GM12878 (cell line): Measurements from ENCODE around the gene GBX1. TPM values are rescaled to one million over a fixed set of nuclear protein-coding genes. Genes with fewer than 3 reads are reported as not detected.

Source experiments
- ATAC-seq: fragments of 200-7000 bp; cut with Tn5 transposase; 3 replicates; pipeline ENCODE4 v1.9.1; 2020; ENCODE audit warnings: mild to moderate bottlenecking, moderate library complexity
- BruUV-seq: library from RNA; stranded (reverse); fragments of 400-500 nt; replicated peaks from 2 replicates; lab custom pipeline; 2021; lab: Mats Ljungman, UMichigan
- CTCF ChIA-PET: fragments of 300-600 bp; sonication (Branson Sonifier 250); formaldehyde crosslinking; extraction: SDS; loops from one replicate; lab custom pipeline; 2021; ENCODE audit warnings: inconsistent platforms; lab: Yijun Ruan, JAX
- POLR2A ChIA-PET: fragments of 350-600 bp; formaldehyde crosslinking; extraction: SDS; loops from one replicate; lab custom pipeline; 2021; ENCODE audit warnings: inconsistent platforms; lab: Charles Lee
- RAD21 ChIA-PET: fragments of 300-600 bp; sonication (Branson Sonifier 250); formaldehyde crosslinking; loops from one replicate; lab custom pipeline; 2023; ENCODE audit warnings: antibody characterized with exemption; ENCODE audit not compliant: unreplicated experiment; lab: Charles Lee
- SMC1A ChIA-PET: fragments of 300-600 bp; sonication (Branson Sonifier 250); formaldehyde crosslinking; loops from one replicate; lab custom pipeline; 2023; ENCODE audit not compliant: unreplicated experiment, uncharacterized antibody; lab: Charles Lee
- DNase-seq: peaks from one replicate; pipeline ENCODE4 v3.0.0-alpha.2; 2011; ENCODE audit warnings: low read depth, low spot score
- FAIRE-seq: peaks from 3 replicates; lab custom pipeline; 2011; peaks lifted over from hg19 to GRCh38; lab: Jason Lieb, UNC
- H2AFZ ChIP-seq: 2 replicates; pipeline ENCODE4 v1.6.0; 2011; ENCODE audit warnings: low read depth, low read length, control low read depth; ENCODE audit not compliant: control insufficient read depth
- H3K27ac ChIP-seq: 2 replicates; pipeline ENCODE4 v1.5.1; 2011; ENCODE audit warnings: control low read depth; ENCODE audit not compliant: control insufficient read depth, insufficient read depth
- H3K27me3 ChIP-seq, 2 experiments: replicated peaks in 1 of 2; 2 replicates each; pipeline versions ENCODE4 v1.6.0 to v1.6.1; 2011; ENCODE audit warnings: low read length in 1 of 2; ENCODE audit not compliant: control insufficient read depth in 2 of 2, insufficient read depth in 2 of 2
- H3K36me3 ChIP-seq, 2 experiments: 2 replicates each; pipeline ENCODE4 v1.5.1; 2011; ENCODE audit warnings: low read length in 1 of 2; ENCODE audit not compliant: control insufficient read depth in 2 of 2, insufficient read depth in 2 of 2
- H3K4me1 ChIP-seq: 2 replicates; pipeline ENCODE4 v1.6.1; 2011; ENCODE audit warnings: mild to moderate bottlenecking, low read length, moderate library complexity, mixed read lengths; ENCODE audit not compliant: control insufficient read depth, insufficient read depth
- H3K4me2 ChIP-seq: 2 replicates; pipeline ENCODE4 v1.6.0; 2011; ENCODE audit warnings: control low read depth; ENCODE audit not compliant: control insufficient read depth, insufficient read depth
- H3K4me3 ChIP-seq: fragments of 200-600 bp; sonication (generic); 2 replicates; pipeline ENCODE4 v1.5.1; 2016
- H3K79me2 ChIP-seq: 2 replicates; pipeline ENCODE4 v1.6.0; 2011; ENCODE audit warnings: low read length; ENCODE audit not compliant: control insufficient read depth, insufficient read depth
- H3K9ac ChIP-seq: 2 replicates; pipeline ENCODE4 v1.8.0; 2011; ENCODE audit warnings: low read length, control low read depth, mixed read lengths; ENCODE audit not compliant: control insufficient read depth, insufficient read depth
- H3K9me3 ChIP-seq: replicated peaks from 3 replicates; pipeline ENCODE4 v1.5.1; 2011; ENCODE audit warnings: mild to moderate bottlenecking, low read length; ENCODE audit not compliant: control insufficient read depth, insufficient read depth
- H4K20me1 ChIP-seq: 2 replicates; pipeline ENCODE4 v1.6.0; 2011; ENCODE audit not compliant: control insufficient read depth, insufficient read depth
- ATF7 ChIP-seq: fragments of 450-650 bp; IDR thresholded peaks from 2 replicates; pipeline ENCODE4 v1.6.1; 2016; ENCODE audit warnings: low read depth, mild to moderate bottlenecking
- CBFB ChIP-seq: IDR thresholded peaks from 2 replicates; pipeline ENCODE4 v1.6.1; 2016; ENCODE audit warnings: antibody characterized with exemption, low read depth
- CBX5 ChIP-seq: sonication (generic); IDR thresholded peaks from 2 replicates; pipeline ENCODE4 v1.6.1; 2016; ENCODE audit warnings: low read depth, moderate library complexity, mild to moderate bottlenecking, inconsistent platforms
- CEBPB ChIP-seq, 2 experiments: fragments of 150-350 bp in 1 of 2; IDR thresholded peaks; 2 replicates each; pipeline ENCODE4 v1.6.1; 2012 to 2014; ENCODE audit warnings: low read depth in 2 of 2, low read length in 2 of 2, borderline replicate concordance in 1 of 2, inconsistent platforms in 1 of 2
- CHD2 ChIP-seq: IDR thresholded peaks from 2 replicates; pipeline ENCODE4 v1.6.1; 2011; ENCODE audit warnings: low read depth, low read length, improper control_type of control experiment, borderline replicate concordance
- E2F8 ChIP-seq: fragments of 450-650 bp; IDR thresholded peaks from 2 replicates; pipeline ENCODE4 v1.6.1; 2018; ENCODE audit warnings: mild to moderate bottlenecking, low read depth, moderate library complexity; ENCODE audit not compliant: partially characterized antibody
- EZH2 ChIP-seq: IDR thresholded peaks from 2 replicates; pipeline ENCODE4 v1.6.1; 2012; ENCODE audit warnings: low read depth, mild to moderate bottlenecking, control low read depth, inconsistent platforms, low read length, borderline replicate concordance; ENCODE audit not compliant: control insufficient read depth
- IKZF1 ChIP-seq: fragments of 450-650 bp; conservative IDR thresholded peaks from 2 replicates; pipeline ENCODE4 v1.6.1; 2017; ENCODE audit warnings: antibody characterized with exemption, mild to moderate bottlenecking
- JUNB ChIP-seq: IDR thresholded peaks from 2 replicates; pipeline ENCODE4 v1.6.1; 2016; ENCODE audit warnings: antibody characterized with exemption, mild to moderate bottlenecking
- KDM1A ChIP-seq: fragments of 200-600 bp; sonication (generic); IDR thresholded peaks from 2 replicates; pipeline ENCODE4 v1.6.1; 2016; ENCODE audit warnings: borderline replicate concordance
- MEF2B ChIP-seq: fragments of 450-650 bp; IDR thresholded peaks from 2 replicates; pipeline ENCODE4 v1.6.1; 2018; ENCODE audit warnings: mild to moderate bottlenecking, moderate library complexity; ENCODE audit not compliant: partially characterized antibody, poor library complexity, severe bottlenecking
- NFIC ChIP-seq: IDR thresholded peaks from 2 replicates; pipeline ENCODE4 v1.6.1; 2012; ENCODE audit warnings: low read depth, mild to moderate bottlenecking, inconsistent platforms, low read length, moderate library complexity
- NFYB ChIP-seq: IDR thresholded peaks from 2 replicates; pipeline ENCODE4 v1.6.1; 2011; ENCODE audit warnings: low read depth, mild to moderate bottlenecking, low read length, improper control_type of control experiment, moderate library complexity; ENCODE audit not compliant: insufficient read depth
- NR2C2 ChIP-seq: IDR thresholded peaks from 2 replicates; pipeline ENCODE4 v1.6.1; 2011; ENCODE audit warnings: borderline replicate concordance, low read depth; ENCODE audit not compliant: control insufficient read depth, insufficient read length
- PML ChIP-seq: IDR thresholded peaks from 2 replicates; pipeline ENCODE4 v1.6.1; 2012; ENCODE audit warnings: low read length, inconsistent platforms
- RELB ChIP-seq: fragments of 450-650 bp; IDR thresholded peaks from 2 replicates; pipeline ENCODE4 v1.6.1; 2017; ENCODE audit warnings: low read depth, mild to moderate bottlenecking, moderate library complexity
- SMC3 ChIP-seq: IDR thresholded peaks from 2 replicates; pipeline ENCODE4 v1.6.1; 2011; ENCODE audit warnings: low read length, improper control_type of control experiment, borderline replicate concordance
- STAT3 ChIP-seq: IDR thresholded peaks from 2 replicates; pipeline ENCODE4 v1.6.1; 2011; ENCODE audit warnings: low read depth, low read length, improper control_type of control experiment
- TCF7 ChIP-seq: IDR thresholded peaks from 2 replicates; pipeline ENCODE4 v1.6.1; 2014; ENCODE audit warnings: antibody characterized with exemption, borderline replicate concordance
- USF1 ChIP-seq: IDR thresholded peaks from 2 replicates; pipeline ENCODE4 v1.6.1; 2011; ENCODE audit warnings: borderline replicate concordance, low read depth, mild to moderate bottlenecking, moderate library complexity, mixed read lengths, low read length; ENCODE audit not compliant: insufficient read depth; ENCODE audit errors: extremely low read length
- WGBS: methylation state at CpG from one replicate; pipeline ENCODE4 v1.1.6; 2016; ENCODE audit warnings: low lambda C conversion rate; ENCODE audit not compliant: insufficient replicate concordance, insufficient coverage; ENCODE audit errors: missing lambda C conversion rate; 5-methylcytosine and 5-hydroxymethylcytosine counted together
- in situ Hi-C: fragments of 300-500 bp; cut with MboI; formaldehyde crosslinking; loops from 9 replicates; pipeline ENCODE4 v1.14.3; 2018; ENCODE audit warnings: mixed read lengths
- intact Hi-C: fragments of 100-400 bp; cut with micrococcal nuclease; formaldehyde crosslinking; loops from one replicate; pipeline ENCODE4 v1.14.2; 2022; ENCODE audit not compliant: unreplicated experiment
- polyA plus RNA-seq, 11 experiments: library from polyadenylated mRNA; depleted of rRNA in 4 of 11; unstranded in 6 of 11; stranded (reverse) in 5 of 11; fragments of >200 nt; fragmentation: Nextera tagmentation in 4 of 11; fragmentation: Illumina TruSeq in 1 of 11; extraction: Ambion mirVana in 4 of 11; extraction: Trizol in 1 of 11; gene quantifications; 1 replicate in 1 of 11; 2 replicates in 10 of 11; pipeline versions ENCODE4 v1.2.1 to v1.2.3, GENCODE V29; 2011 to 2016; ENCODE audit warnings: inconsistent platforms in 2 of 11, missing spikeins in 2 of 11, low read depth in 1 of 11
- total RNA-seq, 4 experiments: library from RNA; depleted of rRNA in 3 of 4; stranded (reverse); fragments of >200 nt in 3 of 4; fragmentation: Illumina TruSeq in 1 of 4; extraction: Trizol in 1 of 4; gene quantifications; 2 replicates each; pipeline versions ENCODE4 v1.2.1 to v1.2.3, GENCODE V29; 2013 to 2021

The GBX1 gene
- total and polyA plus RNA-seq, 10 of the 15 experiments (the other 5 are each of a cell fraction or from before 2014, with no cell fraction given): not detected

GRCh38 chr7:151157645-151158329, 9.7 kb downstream of the GBX1 start:
- Histone ChIP-seq H3K4me1 (no peaks in the 10 kb centered on the region), H3K79me2 (no peaks in the 10 kb centered on the region), H3K4me2 (no peak overlapping the region), H3K27ac (no peak overlapping the region), H3K9ac (no peak overlapping the region), H4K20me1 (no peaks in the 10 kb centered on the region), H3K4me3 (no peak overlapping the region), H3K9me3 (no peaks in the 10 kb centered on the region), H2AFZ (no peak overlapping the region), H3K36me3 (no peaks in the 10 kb centered on the region), H3K27me3 (peaks cover 2% of the 10 kb centered on the region in 2 experiments; a peak in 2 of 4 replicates)
- no TSS peak for BruUV-seq
- FAIRE-seq (no peak), DNase-seq (no peak), ATAC-seq (no peak)
- no peak for TF ChIP-seq NR2C2
- TF ChIP-seq CHD2: no peak
- no peak for TF ChIP-seq SMC3
- TF ChIP-seq RELB: no peak
- no peak for TF ChIP-seq NFYB
- TF ChIP-seq JUNB: no peak
- TF ChIP-seq USF1: no peak
- TF ChIP-seq PML: no peak
- TF ChIP-seq MEF2B: no peak
- TF ChIP-seq CEBPB (IDR thresholded peaks at IDR 0.05; ENCODE audit: borderline replicate concordance in 1 of 2, low read depth in 2 of 2, low read length in 2 of 2): no peak
- no peak for TF ChIP-seq STAT3
- TF ChIP-seq E2F8: no peak
- no peak for TF ChIP-seq CBFB
- no peak for TF ChIP-seq IKZF1
- no peak for TF ChIP-seq KDM1A
- TF ChIP-seq NFIC: no peak
- no peak for TF ChIP-seq TCF7
- TF ChIP-seq EZH2: no peak
- no peak for TF ChIP-seq ATF7
- no peak for TF ChIP-seq CBX5
- ChIA-PET CTCF (interaction anchor here (0.8 to 1.6 kb wide), 4 partner anchors 9 to 19 kb away, joined by 3 to 4 read pairs (median 4); no protein-coding TSS in a partner anchor), POLR2A (no interaction called here), SMC1A (no interaction called here), RAD21 (interaction anchor here (1.4 kb wide), 1 partner anchor 69 kb away, joined by 3 read pairs; the partner anchor contains the start of gene ABCF2)
- intact Hi-C loops: no loop called here
- in situ Hi-C loops: no loop called here
- 25% methylated on average over 7 of the region's 7 CpGs for whole genome bisulfite sequencing
